Keratinocyte (primary cell): ENCODE measurements around the gene USE1. TPM values are rescaled to one million over a fixed set of nuclear protein-coding genes. Genes with fewer than 3 reads are reported as not detected.

Experiments
- DNase-seq: peaks from one replicate; pipeline ENCODE4 v3.0.0-alpha.2; 2011; ENCODE audit warnings: low read depth, missing footprints, low spot score
- FAIRE-seq: peaks from 2 replicates; lab custom pipeline; 2011; peaks lifted over from hg19 to GRCh38; lab: Jason Lieb, UNC
- H2AFZ ChIP-seq: 2 replicates; pipeline ENCODE4 v1.6.0; 2012; ENCODE audit warnings: low read length, control low read depth, inconsistent platforms; ENCODE audit not compliant: control insufficient read depth
- H3K27ac ChIP-seq: 2 replicates; pipeline ENCODE4 v1.5.1; 2011; ENCODE audit warnings: low read length; ENCODE audit not compliant: control insufficient read depth, insufficient read depth
- H3K27me3 ChIP-seq: 3 replicates; pipeline ENCODE4 v1.6.0; 2011; ENCODE audit warnings: low read length; ENCODE audit not compliant: control insufficient read depth, insufficient read depth; ENCODE audit errors: extremely low read depth
- H3K36me3 ChIP-seq, 2 experiments: 2 replicates in 1 of 2; 3 replicates in 1 of 2; pipeline ENCODE4 v1.5.1; 2011; ENCODE audit warnings: low read length in 2 of 2, mild to moderate bottlenecking in 1 of 2; ENCODE audit not compliant: control insufficient read depth in 2 of 2, insufficient read depth in 2 of 2; ENCODE audit errors: extremely low read depth in 1 of 2
- H3K4me1 ChIP-seq: 3 replicates; pipeline ENCODE4 v1.5.1; 2011; ENCODE audit warnings: low read length; ENCODE audit not compliant: control insufficient read depth, insufficient read depth; ENCODE audit errors: extremely low read depth
- H3K4me2 ChIP-seq: 3 replicates; pipeline ENCODE4 v1.6.0; 2011; ENCODE audit warnings: low read depth, low read length; ENCODE audit not compliant: control insufficient read depth, insufficient read depth; ENCODE audit errors: extremely low read depth
- H3K4me3 ChIP-seq, 3 experiments: fragments of 200-600 bp in 1 of 3; sonication (generic) in 1 of 3; 2 replicates in 2 of 3; 3 replicates in 1 of 3; pipeline ENCODE4 v1.5.1; 2011 to 2016; ENCODE audit warnings: low read length in 3 of 3, mild to moderate bottlenecking in 3 of 3, control low read depth in 2 of 3, inconsistent platforms in 1 of 3, low read depth in 1 of 3, mixed read lengths in 1 of 3, mixed run types in 1 of 3, moderate library complexity in 1 of 3; ENCODE audit not compliant: control insufficient read depth in 2 of 3, insufficient read depth in 2 of 3; ENCODE audit errors: extremely low read depth in 1 of 3
- H3K79me2 ChIP-seq: 2 replicates; pipeline ENCODE4 v1.6.0; 2012; ENCODE audit warnings: low read length; ENCODE audit not compliant: control insufficient read depth, insufficient read depth
- H3K9ac ChIP-seq: 3 replicates; pipeline ENCODE4 v1.6.0; 2011; ENCODE audit warnings: low read length; ENCODE audit not compliant: control insufficient read depth, insufficient read depth; ENCODE audit errors: extremely low read depth
- H3K9me1 ChIP-seq: 3 replicates; pipeline ENCODE4 v1.6.0; 2011; ENCODE audit warnings: low read length; ENCODE audit not compliant: control insufficient read depth, insufficient read depth; ENCODE audit errors: extremely low read depth
- H3K9me3 ChIP-seq: 2 replicates; pipeline ENCODE4 v1.5.1; 2012; ENCODE audit warnings: low read depth, low read length; ENCODE audit not compliant: control insufficient read depth
- H4K20me1 ChIP-seq: 3 replicates; pipeline ENCODE4 v1.6.0; 2011; ENCODE audit warnings: low read length; ENCODE audit not compliant: control insufficient read depth, insufficient read depth; ENCODE audit errors: extremely low read depth
- CTCF ChIP-seq, 3 experiments: IDR thresholded peaks in 1 of 3; conservative IDR thresholded peaks in 1 of 3; optimal IDR thresholded peaks in 1 of 3; 2 replicates in 2 of 3; 3 replicates in 1 of 3; pipeline versions ENCODE3 to v1.5.1; 2011; ENCODE audit warnings: low read length in 3 of 3, mild to moderate bottlenecking in 3 of 3, moderate library complexity in 2 of 3, control low read depth in 1 of 3, inconsistent platforms in 1 of 3; ENCODE audit not compliant: insufficient read depth in 2 of 3; ENCODE audit errors: extremely low read depth in 1 of 3
- EZH2 ChIP-seq: IDR thresholded peaks from one replicate; pipeline ENCODE4 v1.6.1; 2012; ENCODE audit warnings: inconsistent platforms, mild to moderate bottlenecking, low read length, moderate library complexity
- dilution Hi-C: fragments of 300-500 bp; cut with MboI; formaldehyde crosslinking; loops from one replicate; pipeline ENCODE4 v1.7.0; 2020; ENCODE audit warnings: low sequenced_read_pairs; ENCODE audit not compliant: extremely low pct_ligation_motif_present
- polyA plus RNA-seq, 5 experiments: library from polyadenylated mRNA; depleted of rRNA in 3 of 5; stranded (reverse) in 3 of 5; stranded (forward) in 1 of 5; unstranded in 1 of 5; fragments of >200 nt; gene quantifications; 1 replicate in 1 of 5; 2 replicates in 3 of 5; 3 replicates in 1 of 5; pipeline versions ENCODE4 v1.2.1 to v1.2.3, GENCODE V29; 2011 to 2012; ENCODE audit warnings: missing spikeins in 2 of 5, low read depth in 1 of 5, low replicate concordance in 1 of 5

Gene USE1
- polyA plus RNA-seq, 1 donor (not counting 4 experiments of a cell fraction or from before 2014, with no cell fraction given), result 18.0 TPM

- Histone ChIP-seq H3K9me1 (no peaks in the 10 kb centered on the region), H3K4me3 (no peak overlapping the region), H3K79me2 (peaks cover 28% of the 10 kb centered on the region), H3K27me3 (no peaks in the 10 kb centered on the region), H3K27ac (no peak overlapping the region), H3K9ac (no peak overlapping the region), H3K36me3 (peaks cover 12 to 17% of the 10 kb centered on the region in 2 experiments), H3K4me1 (peaks cover 14% of the 10 kb centered on the region), H3K4me2 (no peak overlapping the region), H3K9me3 (no peaks in the 10 kb centered on the region), H2AFZ (no peak overlapping the region), H4K20me1 (peaks cover 4% of the 10 kb centered on the region)
- TF ChIP-seq CTCF (optimal IDR thresholded peaks at IDR 0.05 in 1 of 3, IDR thresholded peaks at IDR 0.05 in 1 of 3, conservative IDR thresholded peaks at IDR 0.05 in 1 of 3; ENCODE audit: extremely low read depth in 1 of 3, insufficient read depth in 2 of 3, low read length in 3 of 3) (no peak), EZH2 (no peak)
- FAIRE-seq (no peak), DNase-seq (no peak)
- dilution Hi-C loops, result no loop called here
Observed at GRCh38 chr19:17232258-17232657, 17.1 kb downstream of the USE1 start.

GRCh38 chr19:17234911-17235299, 19.7 kb downstream of the USE1 start:
- peaks cover 4% of the 10 kb centered on the region for H4K20me1 ChIP-seq
- no peaks in the 10 kb centered on the region for H3K27me3 ChIP-seq
- peak overlapping the region; percentile 52 to 83 (median 79) for H3K4me3 ChIP-seq
- no peak overlapping the region for H2AFZ ChIP-seq
- H3K4me2 ChIP-seq, result peak overlapping the region; percentile 92
- peaks cover 14% of the 10 kb centered on the region for H3K4me1 ChIP-seq
- no peak for TF ChIP-seq EZH2
- TF ChIP-seq CTCF (optimal IDR thresholded peaks at IDR 0.05 in 1 of 3, IDR thresholded peaks at IDR 0.05 in 1 of 3, conservative IDR thresholded peaks at IDR 0.05 in 1 of 3; ENCODE audit: extremely low read depth in 1 of 3, insufficient read depth in 2 of 3, low read length in 3 of 3), result no peak
- H3K9me1 ChIP-seq, result no peaks in the 10 kb centered on the region
- dilution Hi-C loops, result no loop called here
- H3K9me3 ChIP-seq, result no peaks in the 10 kb centered on the region
- peaks cover 28% of the 10 kb centered on the region for H3K79me2 ChIP-seq
- H3K9ac ChIP-seq, result peak overlapping the region; percentile 70
- FAIRE-seq (no peak), DNase-seq (no peak)
- H3K27ac ChIP-seq, result peak overlapping the region; percentile 60
- H3K36me3 ChIP-seq, result peaks cover 19 to 20% of the 10 kb centered on the region in 2 experiments
